K562 (cell line): ENCODE data around the gene RAB5B. TPM values are rescaled to one million over a fixed set of nuclear protein-coding genes. Genes with fewer than 3 reads are reported as not detected.

ENCODE experiments used
- CREB3L1 ChIP-seq: fragments of 450-650 bp; IDR thresholded peaks from 2 replicates; pipeline ENCODE4 v1.6.1; 2014; ENCODE audit warnings: low read depth, mild to moderate bottlenecking, moderate library complexity, borderline replicate concordance
- DMBX1 ChIP-seq: fragments of 250-450 bp; sonication (Bioruptor Pico); IDR thresholded peaks from 2 replicates; pipeline ENCODE4 v1.8.0; 2022; ENCODE audit warnings: inconsistent platforms, mild to moderate bottlenecking, moderate library complexity, borderline replicate concordance
- EP300 ChIP-seq: IDR thresholded peaks from 2 replicates; pipeline ENCODE4 v1.6.1; 2012; ENCODE audit warnings: low read length, improper control_type of control experiment
- GABPB1 ChIP-seq: sonication (generic); formaldehyde crosslinking; IDR thresholded peaks from 2 replicates; pipeline ENCODE4 v1.8.0; 2022; ENCODE audit warnings: mild to moderate bottlenecking, missing genetic modification reagents
- JUNB ChIP-seq: fragments of 450-650 bp; formaldehyde crosslinking; conservative IDR thresholded peaks from 2 replicates; pipeline ENCODE4 v1.4.0; 2020; ENCODE audit warnings: mild to moderate bottlenecking
- NR1H2 ChIP-seq: sonication (generic); formaldehyde crosslinking; IDR thresholded peaks from 2 replicates; pipeline ENCODE4 v1.4.0; 2020; ENCODE audit warnings: mild to moderate bottlenecking, missing genetic modification reagents
- PHB2 ChIP-seq: fragments of 450-650 bp; IDR thresholded peaks from 2 replicates; pipeline ENCODE4 v1.6.1; 2017; ENCODE audit warnings: low read depth
- RBFOX2 ChIP-seq: fragments of 200-400 bp; formaldehyde crosslinking; IDR thresholded peaks from 2 replicates; pipeline ENCODE4 v1.6.1; 2017; ENCODE audit warnings: low read depth, mild to moderate bottlenecking, low read length, moderate library complexity
- RCOR1 ChIP-seq, 2 experiments: IDR thresholded peaks; 2 replicates each; pipeline ENCODE4 v1.6.1; 2012; ENCODE audit warnings: low read depth in 2 of 2, low read length in 2 of 2, borderline replicate concordance in 1 of 2, improper control_type of control experiment in 1 of 2
- SUPT5H ChIP-seq: fragments of 450-650 bp; IDR thresholded peaks from 2 replicates; pipeline ENCODE4 v1.6.1; 2016
- TAL1 ChIP-seq: fragments of 450-650 bp; IDR thresholded peaks from 2 replicates; pipeline ENCODE4 v1.6.1; 2016; ENCODE audit warnings: mild to moderate bottlenecking
- TARDBP ChIP-seq: fragments of 450-650 bp; IDR thresholded peaks from 2 replicates; pipeline ENCODE4 v1.6.1; 2016
- ZFX ChIP-seq: sonication (generic); formaldehyde crosslinking; IDR thresholded peaks from 2 replicates; pipeline ENCODE4 v1.8.0; 2022; ENCODE audit warnings: mild to moderate bottlenecking, missing genetic modification reagents, moderate library complexity
- polyA plus RNA-seq, 8 experiments: library from polyadenylated mRNA; depleted of rRNA in 4 of 8; stranded (reverse) in 5 of 8; unstranded in 3 of 8; fragments of >200 nt; fragmentation: Nextera tagmentation in 2 of 8; fragmentation: Illumina TruSeq in 1 of 8; extraction: Ambion mirVana in 2 of 8; extraction: Trizol in 1 of 8; gene quantifications; 2 replicates each; pipeline versions ENCODE4 v1.2.1 to v1.2.3, GENCODE V29; 2011 to 2014; ENCODE audit warnings: inconsistent platforms in 1 of 8, missing spikeins in 1 of 8
- total RNA-seq, 7 experiments: library from RNA; depleted of rRNA in 6 of 7; stranded (reverse); fragments of >200 nt in 6 of 7; fragmentation: Illumina TruSeq in 2 of 7; extraction: Trizol in 2 of 7; gene quantifications; 2 replicates each; pipeline versions ENCODE4 v1.2.1 to v1.2.3, GENCODE V29; 2011 to 2021; ENCODE audit warnings: low replicate concordance in 1 of 7
- TF ChIP-seq, protein P1 (sequence below), 2 experiments: fragments of 450-650 bp; IDR thresholded peaks; 2 replicates each; pipeline ENCODE4 v1.6.1; 2018; ENCODE audit warnings: mild to moderate bottlenecking in 2 of 2, low read depth in 1 of 2; ENCODE audit not compliant: partially characterized antibody in 2 of 2
- TF ChIP-seq, protein P2 (sequence below): IDR thresholded peaks from 3 replicates; pipeline ENCODE4 v1.6.1; 2011; ENCODE audit warnings: borderline replicate concordance, mild to moderate bottlenecking; ENCODE audit not compliant: insufficient read length, insufficient read depth
- TF ChIP-seq, protein P3 (sequence below): fragments of 450-650 bp; conservative IDR thresholded peaks from 2 replicates; pipeline ENCODE4 v1.6.1; 2016; ENCODE audit warnings: missing genetic modification characterization, low read depth, mild to moderate bottlenecking, control low read depth, missing compliant biosample characterization
- TF ChIP-seq, protein P4 (sequence below), 2 experiments: fragments of 450-650 bp; IDR thresholded peaks; 2 replicates each; pipeline ENCODE4 v1.6.1; 2016

RAB5B gene
- total and polyA plus RNA-seq, 9 of the 15 experiments (the other 6 are each of a cell fraction or from before 2014, with no cell fraction given), result 6.8 to 73.8 (median 25.2) TPM

- TF ChIP-seq, protein P1, sequence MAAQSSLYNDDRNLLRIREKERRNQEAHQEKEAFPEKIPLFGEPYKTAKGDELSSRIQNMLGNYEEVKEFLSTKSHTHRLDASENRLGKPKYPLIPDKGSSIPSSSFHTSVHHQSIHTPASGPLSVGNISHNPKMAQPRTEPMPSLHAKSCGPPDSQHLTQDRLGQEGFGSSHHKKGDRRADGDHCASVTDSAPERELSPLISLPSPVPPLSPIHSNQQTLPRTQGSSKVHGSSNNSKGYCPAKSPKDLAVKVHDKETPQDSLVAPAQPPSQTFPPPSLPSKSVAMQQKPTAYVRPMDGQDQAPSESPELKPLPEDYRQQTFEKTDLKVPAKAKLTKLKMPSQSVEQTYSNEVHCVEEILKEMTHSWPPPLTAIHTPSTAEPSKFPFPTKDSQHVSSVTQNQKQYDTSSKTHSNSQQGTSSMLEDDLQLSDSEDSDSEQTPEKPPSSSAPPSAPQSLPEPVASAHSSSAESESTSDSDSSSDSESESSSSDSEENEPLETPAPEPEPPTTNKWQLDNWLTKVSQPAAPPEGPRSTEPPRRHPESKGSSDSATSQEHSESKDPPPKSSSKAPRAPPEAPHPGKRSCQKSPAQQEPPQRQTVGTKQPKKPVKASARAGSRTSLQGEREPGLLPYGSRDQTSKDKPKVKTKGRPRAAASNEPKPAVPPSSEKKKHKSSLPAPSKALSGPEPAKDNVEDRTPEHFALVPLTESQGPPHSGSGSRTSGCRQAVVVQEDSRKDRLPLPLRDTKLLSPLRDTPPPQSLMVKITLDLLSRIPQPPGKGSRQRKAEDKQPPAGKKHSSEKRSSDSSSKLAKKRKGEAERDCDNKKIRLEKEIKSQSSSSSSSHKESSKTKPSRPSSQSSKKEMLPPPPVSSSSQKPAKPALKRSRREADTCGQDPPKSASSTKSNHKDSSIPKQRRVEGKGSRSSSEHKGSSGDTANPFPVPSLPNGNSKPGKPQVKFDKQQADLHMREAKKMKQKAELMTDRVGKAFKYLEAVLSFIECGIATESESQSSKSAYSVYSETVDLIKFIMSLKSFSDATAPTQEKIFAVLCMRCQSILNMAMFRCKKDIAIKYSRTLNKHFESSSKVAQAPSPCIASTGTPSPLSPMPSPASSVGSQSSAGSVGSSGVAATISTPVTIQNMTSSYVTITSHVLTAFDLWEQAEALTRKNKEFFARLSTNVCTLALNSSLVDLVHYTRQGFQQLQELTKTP (IDR thresholded peaks at IDR 0.05; ENCODE audit: low read depth in 1 of 2, partially characterized antibody in 2 of 2), result no peak
- no peak for TF ChIP-seq TAL1
- no peak for TF ChIP-seq DMBX1 (CRISPR knock-in tag)
- TF ChIP-seq, protein P2, sequence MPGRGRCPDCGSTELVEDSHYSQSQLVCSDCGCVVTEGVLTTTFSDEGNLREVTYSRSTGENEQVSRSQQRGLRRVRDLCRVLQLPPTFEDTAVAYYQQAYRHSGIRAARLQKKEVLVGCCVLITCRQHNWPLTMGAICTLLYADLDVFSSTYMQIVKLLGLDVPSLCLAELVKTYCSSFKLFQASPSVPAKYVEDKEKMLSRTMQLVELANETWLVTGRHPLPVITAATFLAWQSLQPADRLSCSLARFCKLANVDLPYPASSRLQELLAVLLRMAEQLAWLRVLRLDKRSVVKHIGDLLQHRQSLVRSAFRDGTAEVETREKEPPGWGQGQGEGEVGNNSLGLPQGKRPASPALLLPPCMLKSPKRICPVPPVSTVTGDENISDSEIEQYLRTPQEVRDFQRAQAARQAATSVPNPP, result no peak
- TF ChIP-seq ZFX (CRISPR knock-in tag), result peak; percentile 50; the same call in 1 of the 2 replicates
- peak; percentile 91 for TF ChIP-seq RBFOX2
- no peak for TF ChIP-seq NR1H2 (CRISPR knock-in tag)
- TF ChIP-seq RCOR1 (IDR thresholded peaks at IDR 0.05; ENCODE audit: borderline replicate concordance in 1 of 2, low read depth in 2 of 2, low read length in 2 of 2), result 0 out of 4 replicates have a peak, but pooled peaks of 1 of the 2 experiments have one; percentile 19
- no peak for TF ChIP-seq JUNB
- TF ChIP-seq, protein P3, sequence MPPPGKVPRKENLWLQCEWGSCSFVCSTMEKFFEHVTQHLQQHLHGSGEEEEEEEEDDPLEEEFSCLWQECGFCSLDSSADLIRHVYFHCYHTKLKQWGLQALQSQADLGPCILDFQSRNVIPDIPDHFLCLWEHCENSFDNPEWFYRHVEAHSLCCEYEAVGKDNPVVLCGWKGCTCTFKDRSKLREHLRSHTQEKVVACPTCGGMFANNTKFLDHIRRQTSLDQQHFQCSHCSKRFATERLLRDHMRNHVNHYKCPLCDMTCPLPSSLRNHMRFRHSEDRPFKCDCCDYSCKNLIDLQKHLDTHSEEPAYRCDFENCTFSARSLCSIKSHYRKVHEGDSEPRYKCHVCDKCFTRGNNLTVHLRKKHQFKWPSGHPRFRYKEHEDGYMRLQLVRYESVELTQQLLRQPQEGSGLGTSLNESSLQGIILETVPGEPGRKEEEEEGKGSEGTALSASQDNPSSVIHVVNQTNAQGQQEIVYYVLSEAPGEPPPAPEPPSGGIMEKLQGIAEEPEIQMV (tag), result no peak
- TF ChIP-seq, protein P4, sequence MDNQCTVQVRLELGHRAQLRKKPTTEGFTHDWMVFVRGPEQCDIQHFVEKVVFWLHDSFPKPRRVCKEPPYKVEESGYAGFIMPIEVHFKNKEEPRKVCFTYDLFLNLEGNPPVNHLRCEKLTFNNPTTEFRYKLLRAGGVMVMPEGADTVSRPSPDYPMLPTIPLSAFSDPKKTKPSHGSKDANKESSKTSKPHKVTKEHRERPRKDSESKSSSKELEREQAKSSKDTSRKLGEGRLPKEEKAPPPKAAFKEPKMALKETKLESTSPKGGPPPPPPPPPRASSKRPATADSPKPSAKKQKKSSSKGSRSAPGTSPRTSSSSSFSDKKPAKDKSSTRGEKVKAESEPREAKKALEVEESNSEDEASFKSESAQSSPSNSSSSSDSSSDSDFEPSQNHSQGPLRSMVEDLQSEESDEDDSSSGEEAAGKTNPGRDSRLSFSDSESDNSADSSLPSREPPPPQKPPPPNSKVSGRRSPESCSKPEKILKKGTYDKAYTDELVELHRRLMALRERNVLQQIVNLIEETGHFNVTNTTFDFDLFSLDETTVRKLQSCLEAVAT (IDR thresholded peaks at IDR 0.05), result peak in 1 of 2 experiments; percentile 48; a peak in 1 of 4 replicates
- TF ChIP-seq GABPB1 (CRISPR knock-in tag), result no peak
- TF ChIP-seq SUPT5H, result peak; percentile 88
- TF ChIP-seq PHB2, result no peak
- TF ChIP-seq CREB3L1, result 0 out of 2 replicates have a peak, but pooled peaks have one; percentile 18
- no peak for TF ChIP-seq EP300
- TF ChIP-seq TARDBP, result no peak
Measured at GRCh38 chr12:55966408-55967281, 7.2 kb upstream of the RAB5B start, which contains the start of gene CDK2 (continued).
